Mesenteric fat pad (tissue), 1 donor: ENCODE measurements around the gene DBNL. TPM values are rescaled to one million over a fixed set of nuclear protein-coding genes. Genes with fewer than 3 reads are reported as not detected.

Source experiments
- DNase-seq: peaks from one replicate; pipeline ENCODE4 v3.0.0-alpha.2; 2020; ENCODE audit warnings: low spot score
- total RNA-seq: library from RNA; stranded (reverse); fragmentation: NEBNext Ultra II Directional; extraction: Animal tissue kit (Norgen Biotek cat#: 25700); gene quantifications from one replicate; pipeline ENCODE4 v1.2.1, GENCODE V29; 2021
- donor health status: DM: yes; HTN: yes; CAD: no.

DBNL gene
- total RNA-seq, 1 donor from 2014 or later: 99.0 TPM

DNA sequence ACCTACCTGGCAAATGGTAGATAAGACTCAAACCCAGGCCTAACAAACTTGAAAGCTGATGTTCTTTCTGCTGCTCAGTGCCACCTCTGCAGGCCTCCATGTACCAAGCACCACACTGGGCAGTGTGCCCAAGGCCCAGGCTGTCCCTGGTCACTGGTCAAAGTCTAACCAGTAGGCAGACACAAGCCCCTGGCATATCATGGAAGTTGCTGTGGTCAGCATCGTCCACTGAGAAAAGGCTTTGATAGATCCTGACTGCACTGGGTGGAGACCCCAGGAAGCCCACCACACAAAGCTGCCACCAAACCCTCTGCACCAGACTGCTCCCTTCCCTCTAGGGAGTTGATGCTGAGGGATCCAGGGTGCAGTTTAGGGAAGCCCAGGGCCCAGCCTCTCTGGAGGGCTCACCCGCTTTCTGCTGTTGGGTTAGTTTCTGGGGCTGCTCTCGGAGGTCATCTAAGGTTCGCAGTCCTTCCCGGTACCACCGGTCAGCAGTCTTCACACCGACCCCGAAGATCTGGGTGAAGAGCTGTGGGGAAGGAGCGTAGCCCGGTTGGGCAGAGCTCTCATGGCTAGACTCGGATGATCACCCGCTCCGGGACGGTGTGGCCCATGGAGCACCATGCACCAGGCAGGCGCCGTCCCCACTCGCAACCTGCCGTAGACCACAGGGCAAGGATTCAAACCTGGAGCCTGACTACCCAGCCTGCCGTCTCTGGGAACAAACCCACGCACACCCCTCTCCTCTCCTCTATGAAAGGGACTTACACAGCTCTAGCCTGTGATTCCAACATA lies 31.8 kb downstream of the DBNL start:
- no peak for DNase-seq

DNA sequence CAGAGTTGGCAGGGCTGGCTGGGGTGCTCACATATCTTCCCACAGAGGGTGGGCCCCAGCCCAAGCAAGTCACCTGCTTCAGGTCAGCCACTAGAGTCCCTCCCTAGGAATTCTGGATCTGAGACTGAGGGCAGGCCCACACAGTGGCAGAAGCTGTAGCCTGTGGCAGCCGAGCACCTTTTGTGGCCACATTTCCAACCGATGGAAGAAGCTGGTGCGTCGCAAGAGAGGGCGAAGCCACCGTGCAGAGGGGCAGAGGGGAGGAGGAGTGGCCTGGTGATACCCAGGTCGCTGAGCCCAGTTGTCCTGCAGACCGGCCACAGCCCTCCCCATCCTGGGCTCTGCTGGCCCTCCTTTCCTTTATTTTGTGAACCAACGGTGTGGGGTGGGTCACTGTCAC lies 32.6 kb downstream of the DBNL start:
- DNase-seq: no peak

DNA sequence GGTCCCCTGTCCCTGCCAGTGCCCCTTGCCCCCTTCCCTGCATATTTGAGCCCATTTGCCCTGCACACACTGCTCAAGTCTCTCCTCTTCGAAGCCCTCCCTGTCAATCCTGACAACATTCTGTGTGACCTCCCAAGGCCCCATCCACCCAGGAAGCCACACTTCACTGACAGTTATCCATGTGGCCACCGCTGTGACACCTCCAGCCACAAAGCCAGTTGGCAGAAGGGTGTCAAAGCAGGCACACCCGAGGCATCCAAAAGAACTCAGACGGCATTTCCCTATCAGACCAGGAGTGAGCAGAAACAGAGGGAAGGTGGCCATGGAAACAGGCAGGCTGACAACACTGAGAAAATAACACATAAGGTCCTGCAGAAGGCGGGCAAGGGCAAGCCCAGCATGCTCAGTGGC lies 33.2 kb downstream of the DBNL start:
- no peak for DNase-seq

DNA sequence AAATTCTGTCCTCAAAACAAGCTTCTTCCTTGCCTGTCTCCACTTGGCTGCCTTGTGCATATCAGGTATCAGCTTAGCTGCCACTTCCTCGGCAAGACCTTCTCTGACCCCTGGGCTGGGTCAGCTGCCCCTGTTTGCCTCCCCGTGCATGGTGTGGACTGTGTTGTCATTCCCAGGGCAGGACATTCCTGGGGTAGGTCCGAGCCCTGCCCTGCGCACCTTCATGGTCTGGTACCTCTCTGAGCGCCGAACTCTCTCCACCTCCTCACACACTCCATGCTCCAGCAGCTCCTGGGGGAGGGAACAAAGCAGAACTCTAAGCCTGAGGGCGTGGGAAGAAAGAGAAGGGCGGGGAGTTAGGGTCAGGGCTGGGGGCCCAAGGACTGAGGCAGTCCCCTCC lies 34.0 kb downstream of the DBNL start:
- DNase-seq: no peak

DNA sequence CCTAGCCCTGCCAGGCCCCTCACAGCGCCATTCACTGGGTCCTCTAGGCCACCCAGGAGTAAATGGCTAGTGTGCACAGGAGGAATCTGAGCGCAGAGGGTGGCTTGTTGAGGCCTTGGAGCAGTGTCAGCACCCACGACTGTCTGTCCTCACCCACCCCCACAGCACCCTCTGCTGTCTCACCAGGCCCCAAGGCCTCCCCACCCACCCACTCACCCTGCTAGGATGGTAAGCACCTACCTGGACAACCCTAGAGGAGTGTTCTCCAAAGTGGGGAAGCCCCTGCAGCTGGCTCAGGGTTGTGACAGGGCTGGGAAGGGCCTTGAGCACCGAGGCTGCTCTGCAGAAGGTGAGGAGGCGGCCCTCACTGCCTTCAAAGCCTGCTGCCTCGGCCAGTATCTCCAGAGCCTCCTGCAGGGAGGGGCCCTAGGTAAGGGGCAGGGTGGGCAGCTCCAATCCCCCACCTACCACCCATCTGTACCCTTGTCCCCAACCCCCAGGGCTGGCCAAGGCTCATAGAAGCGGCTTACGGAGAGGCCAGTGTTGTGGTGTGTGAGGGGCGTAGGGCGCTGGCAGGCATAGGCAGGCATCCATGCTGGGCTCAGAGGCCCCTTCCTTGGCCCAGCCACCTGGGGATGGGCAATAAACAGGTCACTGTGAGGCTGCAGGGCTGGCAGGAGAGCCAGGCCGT lies 35.0 kb downstream of the DBNL start:
- DNase-seq: no peak

DNA sequence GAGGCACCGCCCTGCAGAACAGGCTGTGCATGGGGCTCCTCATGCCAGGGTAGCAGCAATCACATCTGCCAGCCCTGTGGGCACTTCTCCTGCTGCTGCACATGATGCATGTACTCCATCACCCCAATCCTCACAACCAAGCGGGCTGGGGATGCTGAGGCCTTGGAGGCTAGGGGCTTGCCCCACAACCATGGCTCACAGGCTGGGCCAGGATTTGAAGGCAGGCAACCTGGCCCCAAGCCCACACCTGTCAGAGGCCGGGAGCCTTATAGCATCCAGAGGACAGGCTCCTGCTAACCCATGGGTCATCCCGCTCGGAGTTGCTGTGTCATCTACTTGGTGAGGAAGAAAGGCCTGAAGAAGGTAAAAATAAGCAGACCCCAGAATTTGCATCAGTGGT lies 35.6 kb downstream of the DBNL start:
- DNase-seq: no peak

DNA sequence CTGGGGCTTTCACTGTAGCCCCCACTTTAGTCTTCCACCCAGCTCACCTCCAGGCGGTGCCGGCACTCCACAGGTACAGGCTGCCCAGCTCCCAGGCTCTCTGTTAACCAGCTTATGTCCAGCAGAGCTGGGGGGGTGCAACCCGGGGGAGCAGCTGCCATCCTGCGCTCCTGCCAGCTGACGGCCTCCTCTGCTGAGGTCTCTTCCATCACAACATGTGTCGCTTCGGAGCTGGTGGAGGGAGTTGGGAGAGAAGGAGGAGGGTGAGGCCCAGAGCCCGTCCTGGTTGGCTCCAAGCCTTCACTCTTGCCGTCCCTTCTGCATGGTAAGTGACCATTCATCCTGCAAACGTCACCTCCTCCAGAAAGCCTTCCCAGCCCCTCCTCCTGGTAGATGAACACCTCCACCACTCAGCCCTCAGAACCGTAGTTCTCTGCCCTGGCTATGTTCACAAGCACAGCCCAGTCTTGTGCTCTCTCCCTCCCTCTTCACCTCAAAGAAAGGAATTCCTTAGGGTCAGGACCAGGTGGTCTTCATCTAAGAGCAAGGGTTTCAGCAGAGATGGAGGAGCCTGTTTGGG lies 36.3 kb downstream of the DBNL start:
- DNase-seq: no peak

DNA sequence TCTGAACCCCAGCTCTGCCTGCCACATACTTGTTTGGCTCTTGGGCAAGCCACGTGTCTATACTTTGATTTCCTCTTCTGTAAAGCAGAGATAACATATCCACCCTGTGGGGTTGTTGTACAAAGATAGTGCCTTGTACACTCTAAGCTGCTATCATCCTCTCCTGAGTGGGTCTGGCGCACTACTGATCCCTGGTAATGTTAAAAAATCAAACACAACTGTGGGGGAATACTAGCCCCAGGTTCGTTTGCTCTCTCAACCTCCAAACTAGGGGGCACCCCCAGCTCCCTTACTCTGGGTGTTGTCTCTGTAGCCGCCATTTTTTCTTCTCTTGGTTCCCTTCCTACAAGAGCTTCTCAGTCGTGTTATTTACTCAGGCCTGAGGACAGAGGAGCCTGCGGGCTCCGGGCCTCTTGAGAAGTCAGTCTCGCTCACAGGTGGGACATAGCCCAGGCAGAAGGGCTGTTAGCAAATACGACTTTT lies 36.8 kb downstream of the DBNL start:
- no peak for DNase-seq

DNA sequence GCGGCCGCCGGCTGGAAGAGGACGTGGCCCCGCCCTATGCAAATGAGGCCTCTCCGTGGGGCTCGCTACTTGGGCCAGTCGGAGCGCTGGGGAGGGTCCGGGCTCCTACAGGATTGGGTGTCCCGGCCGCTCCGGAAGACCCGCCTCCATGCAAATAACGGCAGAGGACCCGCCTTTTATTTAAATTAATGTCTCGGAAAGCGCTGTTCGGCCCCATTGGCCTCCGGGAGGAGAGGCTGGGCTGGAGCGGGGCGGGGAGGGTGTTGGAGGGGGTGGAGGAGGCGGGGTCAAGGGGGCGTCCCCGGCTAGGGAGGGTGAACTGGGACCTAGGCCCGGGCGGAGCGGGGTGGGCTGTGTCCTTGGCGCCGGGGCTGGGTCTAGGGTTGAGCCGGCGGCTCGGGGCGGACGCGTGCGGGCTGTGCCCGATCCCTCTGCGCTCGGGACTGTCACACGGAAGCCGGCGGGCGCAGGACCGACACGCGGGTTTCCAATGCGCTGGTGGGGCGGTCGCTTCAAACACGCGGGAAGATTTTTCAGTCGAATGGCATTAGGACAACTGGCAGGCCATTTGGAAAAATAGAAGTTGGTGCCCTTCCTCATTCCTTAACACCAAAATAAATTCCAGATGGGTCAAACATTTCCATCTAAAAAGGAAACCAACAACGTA lies 38.2 kb downstream of the DBNL start:
- DNase-seq: peak; percentile 98

DNA sequence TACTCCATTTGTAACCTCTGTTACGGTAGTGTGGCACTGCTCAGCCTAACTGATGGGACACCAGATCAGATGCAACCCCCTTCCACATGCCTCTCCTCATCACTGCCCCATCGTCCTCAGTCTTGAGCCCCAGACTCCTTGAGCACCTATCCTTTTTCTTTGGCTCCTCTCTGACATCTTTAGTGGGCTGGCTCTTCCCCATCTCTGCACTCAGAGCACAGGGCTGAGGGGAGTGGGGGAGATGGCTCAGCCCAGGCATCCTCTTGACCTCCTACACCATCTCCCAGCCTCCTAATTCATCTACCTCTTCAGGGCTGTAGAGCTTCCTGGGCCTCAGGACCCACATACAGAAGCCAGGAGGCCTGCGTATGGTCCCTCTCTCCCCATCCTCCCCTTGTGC lies 39.3 kb downstream of the DBNL start:
- no peak for DNase-seq

DNA sequence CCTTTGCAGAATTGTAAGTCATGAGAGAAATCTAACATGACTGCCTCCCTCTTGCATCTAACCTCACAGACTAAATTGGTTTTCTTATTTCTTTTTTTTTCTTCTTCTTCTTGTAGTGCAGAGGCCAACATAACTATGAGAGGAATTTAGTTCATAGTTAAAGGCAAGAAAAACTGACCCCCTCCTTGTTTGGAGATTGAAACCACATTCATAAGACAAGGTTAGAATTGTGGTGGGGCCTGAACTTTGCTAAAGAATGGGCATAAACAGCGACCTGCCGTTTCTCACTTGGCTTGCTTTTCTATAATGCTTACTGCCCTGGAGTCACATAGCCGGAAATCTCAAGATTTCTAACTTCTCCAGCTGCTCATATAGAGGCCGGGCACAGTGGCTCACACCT lies 40.2 kb downstream of the DBNL start:
- no peak for DNase-seq

DNA sequence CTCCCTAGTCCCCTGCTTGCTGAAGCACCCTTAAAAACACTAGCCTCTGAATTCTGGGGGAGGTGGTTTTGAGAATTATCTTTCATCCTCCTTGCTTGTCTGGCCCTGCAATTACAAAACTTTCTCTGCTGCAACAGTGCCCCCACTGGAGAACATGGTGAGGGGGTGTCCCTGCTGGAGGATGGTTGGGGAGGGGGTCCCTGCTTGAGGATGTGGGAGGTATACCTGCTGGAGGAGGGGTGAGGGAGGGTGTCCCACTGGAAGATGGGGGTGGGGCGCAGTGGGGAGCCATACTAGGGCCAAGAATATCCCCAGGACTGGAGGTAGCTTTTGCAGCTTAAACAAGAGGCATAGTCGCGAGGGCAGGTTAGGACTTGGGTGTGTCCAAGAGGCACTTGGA lies 41.0 kb downstream of the DBNL start:
- DNase-seq: no peak

DNA sequence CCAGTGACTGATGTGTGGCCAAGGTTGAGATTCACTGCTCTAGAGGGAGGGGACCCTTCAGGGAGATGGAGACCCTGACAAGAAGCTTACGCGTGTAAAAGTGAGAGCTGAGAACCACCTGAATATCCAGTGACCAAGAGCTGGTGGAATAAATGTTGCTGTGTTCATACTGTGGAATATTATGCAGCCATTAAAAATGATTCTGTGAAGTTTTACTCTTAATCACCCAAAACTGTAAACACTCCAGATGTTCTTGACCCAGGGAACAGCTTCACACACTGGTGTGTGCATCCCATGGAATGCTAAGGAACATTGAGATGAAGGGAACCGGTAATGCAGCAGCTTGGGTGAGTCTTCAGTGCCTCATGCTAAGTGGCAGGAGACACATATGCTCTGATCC lies 42.1 kb downstream of the DBNL start:
- DNase-seq: no peak

DNA sequence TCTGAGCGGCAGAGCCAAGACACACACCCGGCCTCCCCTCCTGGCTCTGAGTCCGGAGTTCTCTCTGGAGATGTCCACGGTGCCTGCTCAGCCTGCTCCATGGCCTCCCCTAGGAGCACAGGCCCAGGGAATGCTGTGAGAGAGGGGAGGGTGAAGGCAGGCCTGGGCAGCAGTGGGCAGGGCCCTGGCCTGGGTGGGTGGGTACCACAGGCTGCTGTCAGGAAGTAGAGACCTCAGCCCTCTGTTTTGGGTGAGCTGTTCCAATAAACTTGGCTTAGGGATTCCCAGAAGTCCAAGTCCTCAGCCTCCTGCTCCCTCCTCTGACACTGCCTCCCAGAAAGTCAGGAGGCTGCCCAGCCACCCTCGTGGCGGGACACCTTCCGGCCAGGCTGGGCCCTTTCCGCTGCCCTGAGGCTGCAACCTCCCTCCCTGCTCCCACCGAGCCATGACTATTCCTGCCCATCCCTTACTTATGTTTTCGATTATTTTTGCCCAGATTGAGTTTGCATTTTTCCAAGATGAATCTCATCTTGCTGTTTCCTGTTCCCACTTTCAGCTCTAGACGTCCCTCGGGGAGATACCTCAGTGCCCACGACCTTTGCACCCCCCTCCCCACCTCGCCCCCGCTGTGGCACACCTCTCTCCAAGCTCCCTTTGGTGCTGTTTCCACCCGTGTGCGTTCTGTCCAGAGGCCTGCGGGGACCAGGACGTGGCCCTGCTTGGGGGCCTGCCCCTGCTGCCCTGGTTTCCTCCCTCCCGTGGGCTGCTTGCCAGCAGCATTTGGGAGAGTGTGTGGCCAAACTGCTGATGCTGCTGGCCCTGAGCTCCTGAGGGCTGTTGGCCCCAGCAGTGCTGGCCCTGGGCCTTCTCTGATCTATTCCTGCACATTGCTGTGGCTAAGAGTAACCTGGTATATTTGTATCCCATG lies 43.7 kb downstream of the DBNL start:
- no peak for DNase-seq

DNA sequence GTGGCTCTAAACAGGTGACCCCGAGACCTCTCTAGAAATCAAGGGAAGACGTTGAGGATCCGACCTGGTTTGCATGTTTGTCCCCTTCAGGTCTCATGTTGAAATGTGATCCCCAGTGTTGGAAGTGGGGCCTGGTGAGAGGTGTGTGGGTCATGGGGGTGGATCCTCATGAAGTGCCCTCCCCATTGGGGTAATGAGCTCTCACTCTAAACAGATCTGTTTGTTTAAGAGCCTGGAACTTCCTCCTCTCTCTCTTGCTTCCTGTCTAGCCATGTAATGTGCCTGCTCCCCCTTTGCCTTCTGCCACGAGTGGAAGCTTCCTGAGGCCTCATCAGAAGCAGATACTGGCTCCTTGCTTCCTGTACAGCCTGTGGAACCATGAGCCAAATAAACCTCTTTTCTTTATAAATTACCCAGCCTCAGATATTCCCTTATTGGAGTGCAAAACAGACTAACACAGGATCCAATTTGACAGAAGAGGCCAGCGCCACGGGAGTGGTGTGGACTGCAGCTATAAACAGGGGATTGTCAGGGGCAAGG lies 48.7 kb downstream of the DBNL start:
- no peak for DNase-seq

DNA sequence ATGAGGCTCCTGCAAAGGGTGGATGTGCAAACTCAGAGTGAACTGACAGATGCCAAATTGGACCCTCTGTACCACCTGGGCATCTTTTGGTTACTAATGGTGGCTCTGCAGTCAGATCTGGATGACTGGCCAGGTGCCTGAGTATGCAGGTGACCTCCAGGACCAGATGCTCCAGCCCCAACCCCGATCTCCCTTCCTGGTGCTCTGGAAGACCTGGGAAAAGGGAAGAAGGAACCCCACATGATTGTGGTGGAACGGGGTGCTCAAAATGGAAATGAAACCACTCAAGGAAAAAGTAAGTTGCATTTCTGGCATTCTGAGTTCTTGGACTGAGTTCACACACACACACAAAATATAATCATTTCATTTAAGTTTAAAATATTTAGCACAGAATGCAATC lies 49.9 kb downstream of the DBNL start:
- no peak for DNase-seq

DNA sequence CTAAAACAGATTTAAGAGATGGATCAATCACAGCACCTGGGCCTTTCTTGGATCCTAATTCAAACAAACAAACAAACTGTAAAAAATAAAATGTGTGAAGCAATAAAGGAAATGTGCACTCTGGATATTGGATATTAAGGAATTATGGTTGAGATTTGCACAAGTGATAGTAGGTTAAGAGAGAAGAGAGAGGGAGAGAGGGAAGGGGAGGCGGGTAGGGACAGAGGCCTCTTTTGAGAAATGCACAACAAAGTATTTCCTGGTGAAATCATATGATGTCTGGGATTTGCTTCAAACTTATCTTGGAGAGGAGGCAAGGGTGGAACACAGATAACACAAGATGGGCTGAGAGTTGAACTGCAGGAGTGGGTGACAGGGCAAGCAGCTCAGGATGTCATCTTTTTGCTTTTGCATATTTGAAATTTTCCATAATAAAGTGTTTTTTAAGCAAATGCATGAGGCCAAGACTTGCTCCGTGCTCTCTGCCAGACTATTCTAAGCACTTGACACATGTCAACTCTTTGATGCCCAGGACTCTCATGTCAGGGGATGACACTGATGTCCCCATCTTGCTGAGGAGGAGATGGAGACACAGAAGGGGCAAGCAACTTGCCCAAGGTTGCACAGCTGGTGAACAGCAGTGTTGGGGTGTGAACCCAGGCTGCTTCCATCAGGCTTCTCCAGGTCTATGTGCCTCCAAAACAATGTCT lies 50.5 kb downstream of the DBNL start:
- DNase-seq: no peak

DNA sequence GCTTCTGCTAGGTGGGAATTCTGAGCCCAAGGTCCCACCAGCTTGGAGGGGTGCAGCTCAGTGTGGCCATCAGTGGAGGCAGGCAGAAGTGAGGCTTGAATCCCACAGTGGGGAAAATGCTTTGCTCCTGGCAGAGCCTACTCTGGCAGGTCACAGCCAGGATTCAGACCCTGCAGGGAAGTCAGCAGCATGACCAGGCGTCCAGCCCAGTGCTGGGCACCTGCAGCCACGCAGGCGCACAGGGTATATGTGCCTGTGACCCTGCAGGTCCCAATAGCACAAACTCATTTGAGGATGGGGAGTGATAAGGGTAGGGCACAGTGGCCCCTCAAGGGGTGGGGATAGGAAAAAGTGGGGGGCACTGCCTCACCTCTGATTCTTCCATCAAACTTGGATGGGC lies 51.3 kb downstream of the DBNL start:
- DNase-seq: no peak

DNA sequence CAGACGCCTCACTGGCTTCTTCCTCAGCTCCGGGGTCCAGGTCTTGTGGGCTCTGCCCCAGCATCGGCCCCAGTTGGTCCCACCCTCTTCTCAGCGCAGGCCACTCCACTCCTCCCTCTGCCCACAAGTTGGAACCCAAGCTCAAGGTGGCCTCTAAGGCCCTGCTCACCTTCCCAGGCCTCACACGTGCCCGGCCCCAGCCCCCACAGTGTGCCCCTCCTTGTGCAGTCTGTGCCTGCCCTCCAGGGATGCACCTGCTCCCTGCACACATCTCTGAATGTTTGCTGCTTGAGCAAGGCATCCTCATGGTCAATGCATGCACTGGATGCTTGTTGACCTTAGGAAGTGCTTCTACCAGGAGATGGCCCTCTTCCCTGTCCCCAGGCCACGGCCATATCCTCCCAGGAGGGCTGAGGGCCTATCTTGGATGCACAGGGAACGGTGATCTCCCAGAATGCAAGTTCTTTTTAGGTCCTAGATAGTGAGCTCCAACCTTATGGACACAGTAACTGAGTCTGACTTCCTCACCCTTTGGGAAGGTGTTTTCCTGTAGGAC lies 51.9 kb downstream of the DBNL start:
- no peak for DNase-seq
